HG03135 (cell line): Measurements from ENCODE around the gene ATXN10.
"Not testable (repeated sequence)": the region's sequence is repeated elsewhere in the genome, so short reads cannot be mapped to it uniquely, and the experiment has no call there.

ENCODE experiments used
- ATAC-seq: cut with Tn5 transposase; IDR thresholded peaks from one replicate; pipeline ENCODE4 v1.9.1; 2021; ENCODE audit warnings: mild to moderate bottlenecking, moderate library complexity; ENCODE audit not compliant: unreplicated experiment

ATXN10 gene

GRCh38 chr22:45707605-45708004, 36.0 kb downstream of the ATXN10 start:
- no peak for ATAC-seq

GRCh38 chr22:45708145-45708544, 36.5 kb downstream of the ATXN10 start:
- no peak for ATAC-seq

DNA sequence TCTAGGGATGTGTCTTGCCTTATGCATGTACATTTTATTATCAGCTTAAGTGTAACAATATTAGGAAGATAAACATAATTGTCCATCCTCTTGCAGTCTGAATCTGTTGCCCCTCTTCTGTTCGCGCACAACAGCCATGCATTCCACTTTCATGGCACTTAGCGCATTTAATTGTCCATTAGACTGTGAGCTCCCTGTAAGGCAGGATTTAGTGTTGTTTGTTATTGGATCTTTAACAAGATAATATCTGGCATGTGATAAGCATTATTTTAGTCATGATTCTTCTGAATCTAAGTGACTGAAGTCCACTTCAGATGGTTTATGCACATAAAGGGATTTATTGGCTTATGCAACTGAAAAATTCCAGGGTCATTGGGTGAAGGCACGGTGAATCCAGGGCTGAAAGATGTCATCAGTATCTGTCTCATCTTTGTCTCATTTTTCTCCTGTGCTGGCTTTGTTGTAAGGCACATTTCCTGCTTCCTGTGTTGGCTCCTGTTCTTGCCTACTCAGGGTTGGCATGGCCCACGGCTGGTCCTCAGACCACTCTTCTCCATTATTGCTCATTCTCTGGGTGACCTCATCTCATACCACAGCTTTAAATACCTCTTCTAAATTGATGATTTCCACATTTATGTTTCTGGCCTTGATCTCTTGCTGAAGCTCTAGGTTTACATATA, 37.6 kb downstream of the ATXN10 start:
- no peak for ATAC-seq

DNA sequence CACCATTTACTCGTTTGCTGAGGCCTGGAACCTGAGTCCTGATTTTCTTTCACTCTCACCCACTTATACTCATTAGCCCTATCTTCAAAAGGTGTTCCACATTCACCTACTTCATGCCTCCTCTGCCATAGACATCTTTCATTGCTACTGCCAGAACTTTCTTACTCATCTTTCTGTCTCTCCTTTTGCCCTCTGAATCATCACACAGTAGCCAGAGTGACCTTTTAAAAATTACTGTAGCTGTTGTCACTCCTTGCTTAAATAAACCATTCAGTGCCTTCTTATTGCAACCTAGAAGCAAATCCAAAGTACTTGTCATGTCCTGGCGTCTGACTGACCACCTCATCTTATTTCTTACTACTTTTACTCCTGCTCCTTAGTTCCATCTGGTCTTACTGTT, 38.2 kb downstream of the ATXN10 start:
- ATAC-seq = no peak

GRCh38 chr22:45710469-45710868, 38.8 kb downstream of the ATXN10 start:
- ATAC-seq = no peak

DNA sequence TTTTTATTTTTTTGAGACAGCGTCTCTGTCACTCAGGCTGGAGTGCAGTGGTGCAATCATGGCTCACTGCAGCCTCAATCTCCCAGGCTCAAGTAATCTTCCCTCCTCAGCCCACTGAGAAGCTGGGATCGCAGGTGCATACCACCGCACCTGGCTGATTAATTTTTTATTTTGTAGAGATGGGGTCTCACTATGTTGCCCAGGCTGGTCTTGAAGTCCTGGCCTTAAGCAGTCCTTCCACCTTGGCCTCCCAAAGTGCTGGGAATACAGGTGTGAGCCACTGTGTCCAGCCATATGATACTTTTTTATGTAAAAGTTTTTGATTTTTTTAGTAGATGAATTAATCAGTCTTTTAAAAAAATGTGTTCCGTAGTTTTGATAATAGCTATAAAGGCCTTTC, 42.8 kb downstream of the ATXN10 start:
- ATAC-seq = not testable (repeated sequence)

- ATAC-seq = no peak
Measured at GRCh38 chr22:45717789-45718188, 46.2 kb downstream of the ATXN10 start.

GRCh38 chr22:45718391-45718790, 46.8 kb downstream of the ATXN10 start:
- ATAC-seq = no peak

GRCh38 chr22:45720839-45721378, 49.3 kb downstream of the ATXN10 start:
- no peak for ATAC-seq

- no peak for ATAC-seq
Measured at GRCh38 chr22:45722006-45722405, 50.4 kb downstream of the ATXN10 start.

DNA sequence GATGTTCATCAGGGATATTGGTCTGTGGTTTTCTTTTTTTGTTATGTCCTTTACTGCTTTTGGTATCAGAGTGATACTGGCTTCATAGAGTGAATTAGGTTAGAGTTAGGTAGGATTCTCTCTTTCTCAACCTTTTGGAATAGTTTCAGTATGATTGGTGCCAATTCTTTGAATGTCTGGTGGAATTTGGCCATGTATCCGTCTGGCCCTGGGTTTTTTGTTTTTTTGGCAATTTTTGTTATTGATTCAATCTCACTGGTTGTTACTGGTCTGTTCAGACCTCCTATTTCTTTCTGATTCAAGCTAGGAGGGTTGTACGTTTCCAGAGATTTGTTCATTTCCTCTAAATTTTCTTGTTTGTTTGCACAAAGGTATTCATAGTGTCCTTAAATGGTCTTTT, 54.4 kb downstream of the ATXN10 start:
- no peak for ATAC-seq

DNA sequence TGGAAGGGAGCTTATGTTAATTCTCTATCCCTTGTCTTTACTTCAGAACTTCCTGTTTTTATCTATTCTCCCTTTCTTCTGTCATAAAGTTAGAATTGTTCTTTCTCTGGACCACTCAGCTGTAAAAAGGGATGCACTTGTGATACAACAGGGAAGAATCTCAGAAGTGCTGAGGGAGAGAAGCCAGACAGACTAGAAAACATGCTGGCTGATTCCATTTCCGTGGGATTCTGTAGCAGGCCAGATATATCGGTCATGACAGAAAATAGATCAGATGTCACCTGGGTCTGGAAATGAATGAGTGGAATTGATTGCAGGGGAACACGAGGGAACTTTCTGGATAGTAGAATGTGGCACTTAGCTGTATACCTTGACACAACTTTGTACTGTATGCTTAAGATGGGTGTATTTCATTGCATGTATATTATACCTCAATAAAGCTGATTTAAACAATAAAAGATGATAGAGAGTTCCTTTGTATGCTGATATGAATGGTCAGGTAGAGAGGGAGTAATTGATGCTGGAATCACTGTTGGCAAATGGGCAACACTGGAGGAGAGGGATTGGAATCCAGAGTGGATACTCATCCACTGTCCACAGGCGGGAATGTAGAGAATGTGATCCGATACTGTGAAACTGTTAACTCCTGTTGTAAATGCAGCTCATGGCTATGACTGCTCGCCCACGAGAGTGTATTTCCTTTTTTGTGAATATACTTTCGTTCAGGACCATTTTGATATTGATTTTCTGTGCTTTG, 59.6 kb downstream of the ATXN10 start:
- ATAC-seq = no peak

DNA sequence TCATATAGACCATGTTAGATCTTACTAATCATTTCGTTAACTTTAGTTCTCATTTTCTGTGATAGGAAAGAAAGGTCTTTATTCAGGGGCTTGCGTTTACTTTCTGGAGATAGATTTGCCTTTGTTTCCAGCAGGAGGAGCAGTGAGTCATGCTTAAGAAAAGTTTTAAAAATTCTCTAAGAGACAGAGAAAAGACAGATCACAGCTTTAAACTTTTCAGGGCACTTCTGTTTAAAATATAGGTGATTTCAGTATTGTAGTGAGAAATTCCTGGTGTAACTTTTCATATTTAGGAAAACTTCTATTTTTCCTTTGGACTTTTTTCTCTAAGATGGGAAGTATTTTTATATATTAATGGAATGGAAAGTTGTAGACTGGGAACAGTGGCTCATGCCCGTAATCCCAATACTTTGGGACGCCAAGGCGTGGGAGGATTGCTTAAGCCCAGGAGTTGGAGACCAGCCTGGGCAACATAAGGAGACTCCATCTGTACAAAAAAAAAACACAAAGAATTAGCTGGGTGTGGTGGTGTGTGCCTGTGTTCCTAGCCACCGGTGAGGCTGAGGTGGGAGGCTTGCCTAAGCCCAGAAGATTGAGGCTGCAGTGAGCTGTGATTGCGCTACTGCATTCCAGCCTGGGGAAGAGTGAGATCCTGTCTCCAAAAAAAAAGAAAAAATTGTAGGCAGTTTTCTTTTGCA, 60.3 kb downstream of the ATXN10 start:
- ATAC-seq = no peak

DNA sequence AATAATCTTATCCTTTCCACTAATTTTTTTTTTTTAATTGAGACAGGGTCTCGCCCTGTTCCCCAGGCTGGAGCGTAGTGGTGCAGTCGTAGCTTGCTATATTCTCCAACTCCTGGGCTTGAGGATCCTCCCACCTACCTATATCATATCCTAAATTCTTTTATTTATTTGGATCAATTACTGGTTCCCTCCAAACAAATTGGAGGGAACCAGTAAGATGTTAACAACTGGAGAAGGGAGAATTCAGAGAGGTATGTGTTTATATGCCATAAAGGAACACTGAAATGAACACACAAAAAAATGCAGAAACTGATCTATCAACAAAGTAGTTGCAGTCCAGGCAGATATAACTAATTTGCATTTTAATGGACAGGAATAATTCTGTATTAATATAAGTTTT, 63.6 kb downstream of the ATXN10 start:
- ATAC-seq = no peak

DNA sequence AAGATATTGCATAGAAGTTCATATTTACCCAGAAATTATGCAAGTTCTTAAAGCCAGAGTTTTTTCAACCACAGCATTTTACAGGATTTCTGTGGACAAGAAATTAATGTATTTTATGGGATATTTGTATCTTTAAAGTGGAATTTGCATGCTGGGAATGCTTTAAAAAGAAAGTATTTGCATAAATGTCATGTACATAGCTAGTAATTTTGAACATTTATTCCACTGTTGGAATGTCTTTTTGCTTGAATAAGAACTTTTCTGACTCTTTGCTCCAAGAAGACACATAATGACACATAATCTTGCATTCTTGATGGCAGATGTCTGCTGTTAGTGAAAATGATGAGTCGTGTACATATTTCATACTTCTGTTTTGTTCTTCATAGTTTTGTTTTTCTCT, 66.6 kb downstream of the ATXN10 start:
- ATAC-seq = no peak

- ATAC-seq = no peak
Measured at GRCh38 chr22:45740236-45740635, 68.6 kb downstream of the ATXN10 start.

- no peak for ATAC-seq
Measured at GRCh38 chr22:45742866-45743450, 71.3 kb downstream of the ATXN10 start.

DNA sequence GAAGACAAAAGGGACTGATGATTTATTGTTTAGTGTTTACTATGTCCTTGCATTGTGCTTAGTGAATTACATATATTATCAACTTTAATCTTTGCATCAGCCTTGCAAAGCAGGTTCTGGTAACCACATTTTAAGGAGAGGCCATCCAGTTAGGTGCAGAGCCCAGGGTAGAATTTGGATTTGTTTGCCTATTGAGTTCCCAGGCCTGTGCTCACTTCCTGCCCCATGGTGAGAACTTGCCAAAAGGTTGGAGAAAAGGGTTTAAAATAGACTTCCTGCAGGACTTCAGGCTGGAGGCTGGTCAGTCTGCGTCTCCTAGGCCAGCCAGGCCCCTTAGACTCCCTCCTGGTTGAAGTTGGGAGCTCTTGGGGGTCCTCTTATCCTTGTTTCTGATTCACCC, 72.1 kb downstream of the ATXN10 start:
- no peak for ATAC-seq

- no peak for ATAC-seq
Measured at GRCh38 chr22:45744442-45744841, 72.8 kb downstream of the ATXN10 start.

DNA sequence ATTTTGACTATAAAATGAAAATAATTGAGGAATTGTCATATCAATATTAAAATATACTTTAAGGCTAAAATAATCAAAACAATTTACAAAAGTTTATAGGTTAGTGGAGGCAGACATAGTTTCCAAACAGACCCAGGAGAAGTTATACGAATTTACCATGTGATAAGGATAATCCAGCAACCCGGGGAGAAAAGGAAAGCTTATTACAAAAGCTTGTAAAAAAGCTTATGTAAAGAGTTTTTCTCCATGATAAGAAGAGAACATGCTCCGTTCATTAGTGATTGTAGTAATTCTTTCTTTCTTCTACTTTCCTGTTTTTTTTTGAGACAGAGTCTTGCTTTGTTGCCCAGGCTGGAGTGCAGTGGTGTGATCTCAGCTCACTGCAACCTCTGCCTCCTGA, 79.0 kb downstream of the ATXN10 start:
- no peak for ATAC-seq

GRCh38 chr22:45752036-45752435, 80.4 kb downstream of the ATXN10 start:
- no peak for ATAC-seq
